ENCODE measurements around the gene TPI1.
A peak's percentile ranks its signal among the peaks of the same experiment; 100 is the strongest.
"Not testable (repeated sequence)": the region's sequence is repeated elsewhere in the genome, so short reads cannot be mapped to it uniquely, and the experiment has no call there.

TPI1 gene

GRCh38 chr12:6891646-6892001 is 24.3 kb downstream of the TPI1 start:
- Mint-ChIP-seq H3K27me3 (ENCODE audit: low read depth, poor library complexity) (peaks cover 9% of the 10 kb centered on the region), H3K9me3 (no peaks in the 10 kb centered on the region)
- TF ChIP-seq, protein P1, sequence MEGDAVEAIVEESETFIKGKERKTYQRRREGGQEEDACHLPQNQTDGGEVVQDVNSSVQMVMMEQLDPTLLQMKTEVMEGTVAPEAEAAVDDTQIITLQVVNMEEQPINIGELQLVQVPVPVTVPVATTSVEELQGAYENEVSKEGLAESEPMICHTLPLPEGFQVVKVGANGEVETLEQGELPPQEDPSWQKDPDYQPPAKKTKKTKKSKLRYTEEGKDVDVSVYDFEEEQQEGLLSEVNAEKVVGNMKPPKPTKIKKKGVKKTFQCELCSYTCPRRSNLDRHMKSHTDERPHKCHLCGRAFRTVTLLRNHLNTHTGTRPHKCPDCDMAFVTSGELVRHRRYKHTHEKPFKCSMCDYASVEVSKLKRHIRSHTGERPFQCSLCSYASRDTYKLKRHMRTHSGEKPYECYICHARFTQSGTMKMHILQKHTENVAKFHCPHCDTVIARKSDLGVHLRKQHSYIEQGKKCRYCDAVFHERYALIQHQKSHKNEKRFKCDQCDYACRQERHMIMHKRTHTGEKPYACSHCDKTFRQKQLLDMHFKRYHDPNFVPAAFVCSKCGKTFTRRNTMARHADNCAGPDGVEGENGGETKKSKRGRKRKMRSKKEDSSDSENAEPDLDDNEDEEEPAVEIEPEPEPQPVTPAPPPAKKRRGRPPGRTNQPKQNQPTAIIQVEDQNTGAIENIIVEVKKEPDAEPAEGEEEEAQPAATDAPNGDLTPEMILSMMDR (IDR thresholded peaks at IDR 0.05): no peak

GRCh38 chr12:6892683-6893082 is 25.4 kb downstream of the TPI1 start:
- not testable (repeated sequence) for H3K27ac Mint-ChIP-seq; H3K27me3 Mint-ChIP-seq (ENCODE audit: low read depth, poor library complexity); H3K36me3 Mint-ChIP-seq (ENCODE audit: low read depth); H3K9me3 Mint-ChIP-seq; DNase-seq
- H3K4me1 Mint-ChIP-seq: peaks cover 28% of the 10 kb centered on the region
- peak overlapping the region; percentile 24 for H3K4me3 Mint-ChIP-seq

More at GRCh38 chr12:6891646-6892001, 24.3 kb downstream of the TPI1 start:
- peaks cover 28% of the 10 kb centered on the region for H3K4me1 Mint-ChIP-seq
- no peak for DNase-seq
- peak overlapping the region; percentile 74 for H3K27ac Mint-ChIP-seq
- H3K36me3 Mint-ChIP-seq (ENCODE audit: low read depth): no peaks in the 10 kb centered on the region
- peak overlapping the region; percentile 79 for H3K4me3 Mint-ChIP-seq

DNA sequence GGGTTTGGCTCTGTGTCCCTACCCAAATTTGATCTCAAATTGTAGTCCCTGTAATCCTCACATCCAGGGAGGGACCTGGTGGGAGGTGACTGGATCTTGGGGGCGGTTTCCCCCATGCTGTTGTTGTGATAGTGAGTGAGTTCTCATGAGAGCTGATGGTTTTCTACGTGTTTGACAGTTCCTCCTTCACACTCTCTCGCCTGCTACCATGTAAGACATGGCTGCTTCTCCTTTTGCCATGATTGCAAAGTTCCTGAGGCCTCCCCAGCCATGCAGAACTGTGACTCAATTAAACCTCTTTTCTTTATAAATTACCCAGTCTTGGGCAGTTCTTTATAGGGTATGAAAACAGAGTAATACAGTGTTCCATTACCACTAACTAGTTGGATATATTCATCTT is 27.0 kb downstream of the TPI1 start:
- TF ChIP-seq, protein P1 (IDR thresholded peaks at IDR 0.05): no peak
- Mint-ChIP-seq H3K27ac (no peak overlapping the region), H3K4me1 (peaks cover 24% of the 10 kb centered on the region), H3K9me3 (no peaks in the 10 kb centered on the region), H3K27me3 (ENCODE audit: low read depth, poor library complexity) (peaks cover 9% of the 10 kb centered on the region), H3K4me3 (no peak overlapping the region), H3K36me3 (ENCODE audit: low read depth) (no peaks in the 10 kb centered on the region)
- no peak for DNase-seq

- Mint-ChIP-seq H3K4me3 (no peak overlapping the region), H3K27ac (no peak overlapping the region), H3K27me3 (ENCODE audit: low read depth, poor library complexity) (peaks cover 9% of the 10 kb centered on the region), H3K4me1 (peaks cover 15% of the 10 kb centered on the region), H3K36me3 (ENCODE audit: low read depth) (no peaks in the 10 kb centered on the region), H3K9me3 (no peaks in the 10 kb centered on the region)
- TF ChIP-seq, protein P1 (IDR thresholded peaks at IDR 0.05): no peak
- no peak for DNase-seq
These were observed 29.6 kb downstream of the TPI1 start for GRCh38 chr12:6896846-6897435.

GRCh38 chr12:6899427-6899826 is 32.1 kb downstream of the TPI1 start:
- Mint-ChIP-seq H3K9me3 (no peaks in the 10 kb centered on the region), H3K4me1 (peaks cover 7% of the 10 kb centered on the region), H3K36me3 (ENCODE audit: low read depth) (no peaks in the 10 kb centered on the region), H3K4me3 (no peak overlapping the region), H3K27me3 (ENCODE audit: low read depth, poor library complexity) (peaks cover 9% of the 10 kb centered on the region), H3K27ac (no peak overlapping the region)
- TF ChIP-seq, protein P1 (IDR thresholded peaks at IDR 0.05): no peak
- no peak for DNase-seq

GRCh38 chr12:6899837-6900519 is 32.6 kb downstream of the TPI1 start:
- no peaks in the 10 kb centered on the region for H3K36me3 Mint-ChIP-seq (ENCODE audit: low read depth)
- H3K27me3 Mint-ChIP-seq (ENCODE audit: low read depth, poor library complexity): peaks cover 5% of the 10 kb centered on the region
- no peak for DNase-seq
- H3K9me3 Mint-ChIP-seq: no peaks in the 10 kb centered on the region
- no peak overlapping the region for H3K27ac Mint-ChIP-seq
- TF ChIP-seq, protein P1 (IDR thresholded peaks at IDR 0.05): no peak
- peaks cover 7% of the 10 kb centered on the region for H3K4me1 Mint-ChIP-seq
- no peak overlapping the region for H3K4me3 Mint-ChIP-seq

Measured in nephron progenitor cell (in vitro differentiated cells).